CD14-positive monocyte (primary cell): ENCODE results near the gene CLCNKB. TPM values are rescaled to one million over a fixed set of nuclear protein-coding genes. Genes with fewer than 3 reads are reported as not detected.
"Not testable (repeated sequence)": the region's sequence is repeated elsewhere in the genome, so short reads cannot be mapped to it uniquely, and the experiment has no call there.

Source experiments
- DNase-seq, 3 donors: peaks; one replicate each; pipeline ENCODE4 v3.0.0-alpha.2; 2011 to 2022
- H2AFZ ChIP-seq: 2 replicates; pipeline ENCODE4 v1.6.0; 2012; ENCODE audit warnings: mild to moderate bottlenecking, low read depth, low read length, inconsistent platforms; ENCODE audit not compliant: insufficient read depth, poor library complexity, severe bottlenecking
- H3K27ac ChIP-seq, 2 donors: 1 replicate in 1 of 2; 2 replicates in 1 of 2; pipeline ENCODE4 v1.5.1; 2012 to 2013; ENCODE audit warnings: low read length in 2 of 2, control low read depth in 1 of 2, inconsistent platforms in 1 of 2, low read depth in 1 of 2, mild to moderate bottlenecking in 1 of 2
- H3K27me3 ChIP-seq, 2 donors: one replicate each; pipeline versions ENCODE4 v1.6.0 to v1.6.1; 2011 to 2013; ENCODE audit warnings: low read length in 2 of 2; ENCODE audit not compliant: control insufficient read depth in 2 of 2, insufficient read depth in 2 of 2
- H3K36me3 ChIP-seq, 2 donors: replicated peaks in 1 of 2; 1 replicate in 1 of 2; 2 replicates in 1 of 2; pipeline versions ENCODE4 v1.5.1 to v1.6.1; 2012 to 2013; ENCODE audit warnings: low read length in 2 of 2, control low read depth in 1 of 2, inconsistent platforms in 1 of 2, mild to moderate bottlenecking in 1 of 2; ENCODE audit not compliant: insufficient read depth in 2 of 2, control insufficient read depth in 1 of 2
- H3K4me1 ChIP-seq, 2 donors: 1 replicate in 1 of 2; 2 replicates in 1 of 2; pipeline versions ENCODE4 v1.5.1 to v1.6.1; 2012 to 2013; ENCODE audit warnings: low read length in 2 of 2, control low read depth in 1 of 2, inconsistent platforms in 1 of 2, mild to moderate bottlenecking in 1 of 2, moderate library complexity in 1 of 2; ENCODE audit not compliant: insufficient read depth in 2 of 2, control insufficient read depth in 1 of 2
- H3K4me2 ChIP-seq: replicated peaks from 2 replicates; pipeline ENCODE3; 2012; ENCODE audit warnings: low read length, moderate library complexity, mild to moderate bottlenecking; ENCODE audit not compliant: poor library complexity, severe bottlenecking; ENCODE audit errors: extremely low read depth
- H3K4me3 ChIP-seq, 3 experiments: fragments of 200-600 bp in 1 of 3; sonication (generic) in 1 of 3; replicated peaks in 1 of 3; 1 replicate in 2 of 3; 2 replicates in 1 of 3; pipeline ENCODE4 v1.5.1; 2011 to 2013; ENCODE audit warnings: low read length in 3 of 3, mild to moderate bottlenecking in 3 of 3, control low read depth in 2 of 3, low read depth in 2 of 3, inconsistent platforms in 1 of 3, moderate library complexity in 1 of 3
- H3K79me2 ChIP-seq: 2 replicates; pipeline ENCODE4 v1.6.0; 2012; ENCODE audit warnings: mild to moderate bottlenecking, control low read depth, inconsistent platforms, low read length, moderate library complexity; ENCODE audit not compliant: insufficient read depth
- H3K9ac ChIP-seq: 2 replicates; pipeline ENCODE4 v1.6.0; 2017; ENCODE audit warnings: low read length, mild to moderate bottlenecking; ENCODE audit not compliant: insufficient read depth, poor library complexity, severe bottlenecking
- H3K9me3 ChIP-seq, 2 donors: replicated peaks in 1 of 2; 1 replicate in 1 of 2; 2 replicates in 1 of 2; pipeline versions ENCODE4 v1.5.1 to v1.6.1; 2012 to 2013; ENCODE audit warnings: low read length in 2 of 2, control low read depth in 1 of 2; ENCODE audit not compliant: control insufficient read depth in 1 of 2, insufficient read depth in 1 of 2
- H4K20me1 ChIP-seq: 2 replicates; pipeline ENCODE4 v1.6.0; 2012; ENCODE audit warnings: mild to moderate bottlenecking, low read length, control low read depth, moderate library complexity; ENCODE audit not compliant: insufficient read depth
- H3K27ac Mint-ChIP-seq, 7 donors: one replicate each; pipeline ENCODE4 v1.8.0; 2020; ENCODE audit warnings: mild to moderate bottlenecking in 7 of 7, mixed read lengths in 7 of 7, moderate library complexity in 6 of 7, inconsistent platforms in 2 of 7
- H3K27me3 Mint-ChIP-seq, 3 donors: one replicate each; pipeline ENCODE4 v1.8.0; 2021 to 2022; ENCODE audit warnings: low read depth in 3 of 3, mild to moderate bottlenecking in 3 of 3, mixed read lengths in 3 of 3, moderate library complexity in 3 of 3, inconsistent platforms in 1 of 3
- H3K36me3 Mint-ChIP-seq, 2 donors: one replicate each; pipeline ENCODE4 v1.8.0; 2020; ENCODE audit warnings: mixed read lengths in 2 of 2, inconsistent platforms in 1 of 2, mild to moderate bottlenecking in 1 of 2
- H3K4me1 Mint-ChIP-seq: one replicate; pipeline ENCODE4 v1.8.0; 2020; ENCODE audit warnings: mild to moderate bottlenecking, mixed read lengths
- H3K4me3 Mint-ChIP-seq, 2 donors: one replicate each; pipeline ENCODE4 v1.8.0; 2020; ENCODE audit warnings: mild to moderate bottlenecking in 2 of 2, mixed read lengths in 2 of 2, moderate library complexity in 1 of 2
- H3K9me3 Mint-ChIP-seq, 7 donors: one replicate each; pipeline ENCODE4 v1.8.0; 2020 to 2022; ENCODE audit warnings: mixed read lengths in 7 of 7, mild to moderate bottlenecking in 6 of 7, moderate library complexity in 6 of 7, inconsistent platforms in 2 of 7
- WGBS: methylation state at CpG from one replicate; pipeline ENCODE4 v1.1.5; 2013; ENCODE audit warnings: missing lambda C conversion rate; ENCODE audit not compliant: insufficient coverage; 5-methylcytosine and 5-hydroxymethylcytosine counted together
- intact Hi-C, 2 donors: fragments of 100-400 bp; cut with micrococcal nuclease; formaldehyde crosslinking; loops; one replicate each; pipeline versions ENCODE4 v1.15.0 to v1.15.1; 2023
- polyA plus RNA-seq, 3 donors: library from polyadenylated mRNA; depleted of rRNA in 1 of 3; unstranded in 2 of 3; stranded (reverse) in 1 of 3; fragments of 300-500 nt in 2 of 3; fragments of >200 nt in 1 of 3; fragmentation: Illumina TruSeq in 2 of 3; gene quantifications; 1 replicate in 2 of 3; 2 replicates in 1 of 3; pipeline ENCODE4 v1.2.3, GENCODE V29; 2012 to 2021
- TF ChIP-seq, protein P1 (sequence below): fragments of 200-600 bp; IDR thresholded peaks from one replicate; pipeline ENCODE4 v1.8.0; 2022; ENCODE audit warnings: antibody characterized with exemption, mild to moderate bottlenecking

The CLCNKB gene
- polyA plus RNA-seq, 3 donors, result not detected

DNA sequence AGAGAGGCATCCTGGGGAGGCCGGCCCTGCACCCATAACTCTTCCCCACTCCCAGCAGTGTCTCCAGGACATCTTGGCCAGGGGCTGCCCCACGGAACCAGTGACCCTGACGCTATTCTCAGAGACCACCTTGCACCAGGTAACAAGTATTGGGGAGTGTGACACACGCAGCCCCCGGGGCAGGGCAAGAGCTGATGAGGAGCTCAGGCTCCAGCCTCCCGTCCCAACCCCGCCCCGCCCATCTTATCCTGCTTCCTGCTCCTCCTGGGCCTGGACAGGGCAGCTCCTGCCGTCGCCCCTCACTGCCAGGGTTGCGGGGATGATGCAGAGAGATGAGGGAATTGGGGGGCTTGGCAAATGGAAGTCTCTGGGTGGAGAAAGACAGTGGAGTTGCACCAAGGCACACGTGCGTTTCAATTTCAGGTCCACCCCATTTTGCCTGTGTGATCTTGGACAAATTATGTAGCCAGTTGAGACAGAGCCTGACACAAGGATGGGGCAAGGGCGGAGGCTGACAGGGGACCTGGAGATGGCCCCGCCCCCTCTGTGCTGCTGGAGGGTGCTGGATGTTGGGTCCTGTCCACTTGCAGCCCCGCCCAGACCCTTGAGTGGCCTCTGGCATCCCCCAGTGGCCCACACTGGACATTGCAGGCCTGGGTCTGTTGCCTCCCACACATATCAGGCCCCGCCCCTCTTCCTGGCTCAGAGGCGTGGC is 11.0 kb upstream of the CLCNKB start:
- Mint-ChIP-seq H3K27me3 (peaks cover 4 to 21% (median 8%) of the 10 kb centered on the region in 3 donors), H3K4me3 (no peak overlapping the region), H3K4me1 (peaks cover 4% of the 10 kb centered on the region), H3K9me3 (no peaks in the 10 kb centered on the region), H3K36me3 (no peaks in the 10 kb centered on the region), H3K27ac (peak overlapping the region in 1 of 7 donors; percentile 40)
- Histone ChIP-seq H3K27me3 (peaks cover 0 to 5% of the 10 kb centered on the region in 2 donors), H2AFZ (no peak overlapping the region), H3K9me3 (no peaks in the 10 kb centered on the region), H3K4me3 (no peak overlapping the region), H3K36me3 (no peaks in the 10 kb centered on the region), H3K4me2 (no peak overlapping the region), H3K79me2 (no peaks in the 10 kb centered on the region), H3K27ac (no peak overlapping the region), H3K4me1 (no peaks in the 10 kb centered on the region), H4K20me1 (no peaks in the 10 kb centered on the region), H3K9ac (no peak overlapping the region)
- 64% methylated on average over 17 of the region's 18 CpGs for WGBS
- intact Hi-C loops, result loop anchor here in 1 of 2 donors (2.0 kb wide), 1 partner anchor 24 kb away; no protein-coding TSS in a partner anchor
- DNase-seq, result peak; percentile 60 to 77 (median 70)
- TF ChIP-seq, protein P1, sequence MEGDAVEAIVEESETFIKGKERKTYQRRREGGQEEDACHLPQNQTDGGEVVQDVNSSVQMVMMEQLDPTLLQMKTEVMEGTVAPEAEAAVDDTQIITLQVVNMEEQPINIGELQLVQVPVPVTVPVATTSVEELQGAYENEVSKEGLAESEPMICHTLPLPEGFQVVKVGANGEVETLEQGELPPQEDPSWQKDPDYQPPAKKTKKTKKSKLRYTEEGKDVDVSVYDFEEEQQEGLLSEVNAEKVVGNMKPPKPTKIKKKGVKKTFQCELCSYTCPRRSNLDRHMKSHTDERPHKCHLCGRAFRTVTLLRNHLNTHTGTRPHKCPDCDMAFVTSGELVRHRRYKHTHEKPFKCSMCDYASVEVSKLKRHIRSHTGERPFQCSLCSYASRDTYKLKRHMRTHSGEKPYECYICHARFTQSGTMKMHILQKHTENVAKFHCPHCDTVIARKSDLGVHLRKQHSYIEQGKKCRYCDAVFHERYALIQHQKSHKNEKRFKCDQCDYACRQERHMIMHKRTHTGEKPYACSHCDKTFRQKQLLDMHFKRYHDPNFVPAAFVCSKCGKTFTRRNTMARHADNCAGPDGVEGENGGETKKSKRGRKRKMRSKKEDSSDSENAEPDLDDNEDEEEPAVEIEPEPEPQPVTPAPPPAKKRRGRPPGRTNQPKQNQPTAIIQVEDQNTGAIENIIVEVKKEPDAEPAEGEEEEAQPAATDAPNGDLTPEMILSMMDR, result peak; percentile 91

DNA sequence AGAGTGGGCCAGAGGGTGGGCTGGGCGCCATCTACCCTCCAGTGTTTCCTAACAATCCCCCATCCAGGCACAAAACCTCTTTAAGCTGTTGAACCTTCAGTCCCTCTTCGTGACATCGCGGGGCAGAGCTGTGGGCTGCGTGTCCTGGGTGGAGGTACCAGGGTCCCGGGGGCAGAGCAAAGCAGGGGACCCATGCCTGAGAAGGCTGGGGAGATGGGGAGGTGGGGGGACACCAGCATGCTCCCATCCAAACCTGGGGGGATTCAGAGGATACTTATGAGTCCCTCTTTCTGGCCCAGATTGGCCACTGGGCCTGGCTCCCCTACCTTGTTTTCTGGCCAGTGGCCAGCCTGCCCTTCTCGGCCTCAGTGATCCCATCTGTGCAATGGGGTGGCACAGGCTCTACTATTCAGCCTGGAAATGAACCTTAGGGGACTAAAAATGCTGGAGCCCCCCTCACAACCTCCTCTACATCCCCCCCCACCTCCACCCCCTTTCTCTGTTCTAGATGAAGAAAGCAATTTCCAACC is 10.4 kb upstream of the CLCNKB start:
- Mint-ChIP-seq H3K27ac (peak overlapping the region in 1 of 7 donors; percentile 40), H3K27me3 (peaks cover 8 to 16% (median 9%) of the 10 kb centered on the region in 3 donors)
- not testable (repeated sequence) for DNase-seq, H3K9me3 ChIP-seq, H3K27me3 ChIP-seq, H3K4me1 Mint-ChIP-seq, H3K4me2 ChIP-seq, H3K4me1 ChIP-seq, H2AFZ ChIP-seq, H3K36me3 Mint-ChIP-seq, H3K27ac ChIP-seq, H4K20me1 ChIP-seq, H3K4me3 Mint-ChIP-seq, H3K4me3 ChIP-seq, H3K79me2 ChIP-seq, H3K9ac ChIP-seq, H3K36me3 ChIP-seq, H3K9me3 Mint-ChIP-seq
- WGBS, result 85% methylated on average over 2 of the region's 7 CpGs
- intact Hi-C loops, result loop anchor here in 1 of 2 donors (2.0 kb wide), 1 partner anchor 24 kb away; no protein-coding TSS in a partner anchor

DNA sequence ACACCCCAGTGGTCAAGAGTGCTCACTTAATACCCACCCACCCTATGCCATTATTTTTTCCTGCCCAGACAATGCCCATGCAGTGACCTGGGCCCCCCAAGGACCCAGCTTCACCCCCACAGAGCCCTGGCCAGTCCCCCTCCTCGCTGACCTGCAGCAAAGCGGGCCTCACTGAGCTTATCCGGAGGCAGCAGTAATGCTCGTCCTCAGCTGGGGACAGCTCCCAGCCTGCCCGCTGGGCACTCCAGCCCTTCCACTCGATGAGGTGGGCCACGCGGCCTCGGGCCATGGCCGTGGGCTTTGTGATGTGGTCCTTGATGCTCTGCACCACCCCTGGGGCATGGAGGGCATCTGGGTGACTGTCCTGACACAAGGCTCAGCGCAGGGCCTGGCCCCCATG is 7.1 kb upstream of the CLCNKB start:
- H3K4me1 ChIP-seq, H3K27me3 ChIP-seq, H3K4me1 Mint-ChIP-seq, H4K20me1 ChIP-seq, H3K4me3 ChIP-seq, H3K9me3 ChIP-seq, H3K27me3 Mint-ChIP-seq, H3K36me3 Mint-ChIP-seq, H3K9me3 Mint-ChIP-seq, H3K4me2 ChIP-seq, intact Hi-C loops, H3K4me3 Mint-ChIP-seq, DNase-seq, H2AFZ ChIP-seq, H3K27ac Mint-ChIP-seq, H3K36me3 ChIP-seq, H3K27ac ChIP-seq, H3K79me2 ChIP-seq, H3K9ac ChIP-seq: not testable (repeated sequence)
- 90% methylated on average over 3 of the region's 11 CpGs for WGBS
